Measurements from ENCODE around the gene ADCK2. TPM values are rescaled to one million over a fixed set of nuclear protein-coding genes. Genes with fewer than 3 reads are reported as not detected.
A peak's percentile ranks its signal among the peaks of the same experiment; 100 is the strongest.

Gene ADCK2
- polyA plus RNA-seq, 1 donor (not counting 4 experiments of a cell fraction or from before 2014, with no cell fraction given) = 9.5 TPM

DNA sequence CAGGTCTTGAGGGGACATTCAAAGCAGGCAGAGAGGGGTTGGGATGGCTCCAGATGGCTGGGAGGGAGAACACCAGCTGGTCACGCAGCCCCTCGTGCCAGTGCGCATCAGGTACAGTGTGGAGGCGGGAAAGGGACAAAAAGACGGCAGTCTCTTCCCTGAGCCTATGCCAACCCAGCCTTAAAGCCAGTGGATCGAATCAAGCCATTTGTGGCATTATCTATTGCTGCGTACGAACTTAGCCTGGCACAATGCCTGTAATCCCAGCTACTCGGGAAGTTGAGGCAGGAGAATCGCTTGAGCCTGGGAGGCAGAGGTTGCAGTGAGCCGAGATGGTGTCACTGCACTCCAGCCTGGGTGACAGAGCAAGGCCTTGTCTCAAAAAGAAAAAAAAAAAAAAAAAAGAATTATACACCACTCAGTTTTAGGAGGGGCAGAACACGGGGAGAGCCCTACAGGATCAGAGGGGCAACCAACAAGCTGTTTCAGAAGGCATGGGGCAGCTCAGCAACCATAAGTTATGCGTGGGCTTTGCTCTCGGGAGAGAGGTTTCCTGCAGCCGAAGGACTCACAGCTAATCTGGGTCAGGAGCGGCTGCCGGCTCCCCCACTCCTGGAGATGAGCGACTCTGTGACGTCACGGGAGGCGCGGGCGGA, 23.4 kb downstream of the ADCK2 start:
- FAIRE-seq = no peak
- Histone ChIP-seq H3K9ac (ENCODE audit: control insufficient read depth, extremely low read depth, insufficient read depth, low read length) (peak overlapping the region; percentile 90), H3K4me1 (ENCODE audit: control insufficient read depth, extremely low read depth, insufficient read depth, low read length) (peaks cover 13% of the 10 kb centered on the region), H4K20me1 (ENCODE audit: control insufficient read depth, extremely low read depth, insufficient read depth, low read length) (no peaks in the 10 kb centered on the region), H3K9me1 (ENCODE audit: control insufficient read depth, extremely low read depth, insufficient read depth, low read length) (no peaks in the 10 kb centered on the region), H3K36me3 (ENCODE audit: control insufficient read depth in 2 of 2, extremely low read depth in 1 of 2, insufficient read depth in 2 of 2, low read length in 2 of 2) (peaks cover 0 to 1% of the 10 kb centered on the region in 2 experiments), H3K4me2 (ENCODE audit: control insufficient read depth, extremely low read depth, insufficient read depth, low read depth, low read length) (peak overlapping the region; percentile 96), H3K9me3 (ENCODE audit: control insufficient read depth, low read depth, low read length) (no peaks in the 10 kb centered on the region), H3K4me3 (ENCODE audit: control insufficient read depth in 2 of 3, extremely low read depth in 1 of 3, insufficient read depth in 2 of 3, low read depth in 1 of 3, low read length in 3 of 3) (peak overlapping the region; percentile 67 to 90 (median 86)), H3K79me2 (ENCODE audit: control insufficient read depth, insufficient read depth, low read length) (peaks cover 42% of the 10 kb centered on the region), H3K27me3 (ENCODE audit: control insufficient read depth, extremely low read depth, insufficient read depth, low read length) (no peaks in the 10 kb centered on the region), H2AFZ (ENCODE audit: control insufficient read depth, low read length) (peak overlapping the region; percentile 97), H3K27ac (ENCODE audit: control insufficient read depth, insufficient read depth, low read length) (peak overlapping the region; percentile 86)
- no peak for TF ChIP-seq EZH2 (IDR thresholded peaks at IDR 0.05; ENCODE audit: low read length)
- TF ChIP-seq, protein P1, sequence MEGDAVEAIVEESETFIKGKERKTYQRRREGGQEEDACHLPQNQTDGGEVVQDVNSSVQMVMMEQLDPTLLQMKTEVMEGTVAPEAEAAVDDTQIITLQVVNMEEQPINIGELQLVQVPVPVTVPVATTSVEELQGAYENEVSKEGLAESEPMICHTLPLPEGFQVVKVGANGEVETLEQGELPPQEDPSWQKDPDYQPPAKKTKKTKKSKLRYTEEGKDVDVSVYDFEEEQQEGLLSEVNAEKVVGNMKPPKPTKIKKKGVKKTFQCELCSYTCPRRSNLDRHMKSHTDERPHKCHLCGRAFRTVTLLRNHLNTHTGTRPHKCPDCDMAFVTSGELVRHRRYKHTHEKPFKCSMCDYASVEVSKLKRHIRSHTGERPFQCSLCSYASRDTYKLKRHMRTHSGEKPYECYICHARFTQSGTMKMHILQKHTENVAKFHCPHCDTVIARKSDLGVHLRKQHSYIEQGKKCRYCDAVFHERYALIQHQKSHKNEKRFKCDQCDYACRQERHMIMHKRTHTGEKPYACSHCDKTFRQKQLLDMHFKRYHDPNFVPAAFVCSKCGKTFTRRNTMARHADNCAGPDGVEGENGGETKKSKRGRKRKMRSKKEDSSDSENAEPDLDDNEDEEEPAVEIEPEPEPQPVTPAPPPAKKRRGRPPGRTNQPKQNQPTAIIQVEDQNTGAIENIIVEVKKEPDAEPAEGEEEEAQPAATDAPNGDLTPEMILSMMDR (optimal IDR thresholded peaks at IDR 0.05 in 1 of 3, IDR thresholded peaks at IDR 0.05 in 1 of 3, conservative IDR thresholded peaks at IDR 0.05 in 1 of 3; ENCODE audit: extremely low read depth in 1 of 3, insufficient read depth in 2 of 3, low read length in 3 of 3) = no peak
- peak; percentile 38 for DNase-seq (ENCODE audit: low read depth, low spot score)
- dilution Hi-C loops (cut with MboI; ENCODE audit: extremely low pct_ligation_motif_present, low sequenced_read_pairs) = no loop called here

DNA sequence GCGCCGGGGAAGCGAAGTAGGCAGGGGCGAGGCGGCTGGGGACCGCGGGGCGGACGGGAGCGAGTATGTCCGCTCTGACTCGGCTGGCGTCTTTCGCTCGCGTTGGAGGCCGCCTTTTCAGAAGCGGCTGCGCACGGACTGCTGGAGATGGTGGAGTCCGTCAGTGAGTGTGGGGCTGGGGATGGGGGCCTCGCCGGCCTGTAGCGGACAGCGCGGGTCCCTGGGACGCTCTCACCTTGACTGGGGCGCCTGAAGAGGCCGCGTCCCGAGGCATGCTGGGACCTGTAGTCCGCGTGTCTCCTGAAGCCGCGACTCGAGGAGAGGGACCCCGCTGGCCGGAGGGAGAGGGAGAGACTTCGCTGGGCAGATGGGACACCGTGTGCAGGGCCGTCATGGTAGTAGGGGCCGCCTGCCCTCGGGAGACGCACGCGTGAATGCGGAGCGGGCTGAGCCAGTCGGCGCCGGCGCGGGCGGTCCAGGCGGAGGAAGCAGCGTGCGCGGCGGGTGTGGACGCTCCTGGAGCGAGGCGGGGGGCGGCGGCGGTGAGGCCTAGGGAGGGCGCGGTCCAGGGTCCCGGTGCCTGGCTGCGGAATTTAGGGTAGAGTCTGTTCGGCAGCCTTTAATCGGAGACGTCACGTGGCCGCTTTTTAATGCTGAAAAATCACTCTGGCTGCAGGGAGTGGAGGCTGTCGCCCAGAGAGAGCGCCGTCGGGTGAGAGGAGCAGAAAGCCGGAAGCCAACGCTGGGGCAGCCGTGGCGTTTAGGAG, 24.1 kb downstream of the ADCK2 start, which contains the start of gene NDUFB2:
Gene NDUFB2 (plus strand): TSS at position 29 of the 767 bp plus-strand sequence. CDS start 37 bp downstream, at position 66.
- DNase-seq (ENCODE audit: low read depth, low spot score) = peak; percentile 17
- peaks cover 13% of the 10 kb centered on the region for H3K4me1 ChIP-seq (ENCODE audit: control insufficient read depth, extremely low read depth, insufficient read depth, low read length)
- dilution Hi-C loops (cut with MboI; ENCODE audit: extremely low pct_ligation_motif_present, low sequenced_read_pairs) = no loop called here
- no peaks in the 10 kb centered on the region for H3K27me3 ChIP-seq (ENCODE audit: control insufficient read depth, extremely low read depth, insufficient read depth, low read length)
- H3K9ac ChIP-seq (ENCODE audit: control insufficient read depth, extremely low read depth, insufficient read depth, low read length) = peak within 1 kb of the TSS; percentile 90
- no peaks in the 10 kb centered on the region for H3K9me3 ChIP-seq (ENCODE audit: control insufficient read depth, low read depth, low read length)
- H4K20me1 ChIP-seq (ENCODE audit: control insufficient read depth, extremely low read depth, insufficient read depth, low read length) = no peaks in the 10 kb centered on the region
- FAIRE-seq = no peak
- H3K79me2 ChIP-seq (ENCODE audit: control insufficient read depth, insufficient read depth, low read length) = peaks cover 48% of the 10 kb centered on the region
- peak within 1 kb of the TSS; percentile 99 for H2AFZ ChIP-seq (ENCODE audit: control insufficient read depth, low read length)
- TF ChIP-seq, protein P1 (optimal IDR thresholded peaks at IDR 0.05 in 1 of 3, IDR thresholded peaks at IDR 0.05 in 1 of 3, conservative IDR thresholded peaks at IDR 0.05 in 1 of 3; ENCODE audit: extremely low read depth in 1 of 3, insufficient read depth in 2 of 3, low read length in 3 of 3) = no peak
- TF ChIP-seq EZH2 (IDR thresholded peaks at IDR 0.05; ENCODE audit: low read length) = no peak
- H3K9me1 ChIP-seq (ENCODE audit: control insufficient read depth, extremely low read depth, insufficient read depth, low read length) = no peaks in the 10 kb centered on the region
- peaks cover 0 to 1% of the 10 kb centered on the region in 2 experiments for H3K36me3 ChIP-seq (ENCODE audit: control insufficient read depth in 2 of 2, extremely low read depth in 1 of 2, insufficient read depth in 2 of 2, low read length in 2 of 2)
- H3K4me3 ChIP-seq (ENCODE audit: control insufficient read depth in 2 of 3, extremely low read depth in 1 of 3, insufficient read depth in 2 of 3, low read depth in 1 of 3, low read length in 3 of 3) = peak within 1 kb of the TSS; percentile 67 to 90 (median 86)
- peak within 1 kb of the TSS; percentile 96 for H3K4me2 ChIP-seq (ENCODE audit: control insufficient read depth, extremely low read depth, insufficient read depth, low read depth, low read length)
- peak within 1 kb of the TSS; percentile 86 for H3K27ac ChIP-seq (ENCODE audit: control insufficient read depth, insufficient read depth, low read length)

Data from keratinocyte (primary cell).